ENCODE data around the gene TBX15.

Gene TBX15

GRCh38 chr1:118937413-118938072, 50.6 kb downstream of the TBX15 start:
- no peak overlapping the region for H3K4me3 ChIP-seq (ENCODE audit: low read depth, low read length)
- H3K9me3 ChIP-seq (ENCODE audit: control insufficient read depth, insufficient read depth, low read length) = no peaks in the 10 kb centered on the region
- peaks cover 9% of the 10 kb centered on the region for H3K4me1 ChIP-seq (ENCODE audit: control insufficient read depth, insufficient read depth, low read length)
- no peak overlapping the region for H3K9ac ChIP-seq (ENCODE audit: low read depth, low read length)
- no peaks in the 10 kb centered on the region for H3K27me3 ChIP-seq (ENCODE audit: control insufficient read depth, insufficient read depth, low read length)
- H3K27ac ChIP-seq (ENCODE audit: low read depth, low read length) = no peak overlapping the region
- H3K36me3 ChIP-seq (ENCODE audit: control insufficient read depth, insufficient read depth, low read length) = no peaks in the 10 kb centered on the region

- H3K27ac ChIP-seq (ENCODE audit: low read depth, low read length) = no peak overlapping the region
- no peaks in the 10 kb centered on the region for H3K27me3 ChIP-seq (ENCODE audit: control insufficient read depth, insufficient read depth, low read length)
- H3K9ac ChIP-seq (ENCODE audit: low read depth, low read length) = no peak overlapping the region
- H3K36me3 ChIP-seq (ENCODE audit: control insufficient read depth, insufficient read depth, low read length) = no peaks in the 10 kb centered on the region
- H3K9me3 ChIP-seq (ENCODE audit: control insufficient read depth, insufficient read depth, low read length) = no peaks in the 10 kb centered on the region
- H3K4me1 ChIP-seq (ENCODE audit: control insufficient read depth, insufficient read depth, low read length) = peaks cover 9% of the 10 kb centered on the region
- no peak overlapping the region for H3K4me3 ChIP-seq (ENCODE audit: low read depth, low read length)
Observed at GRCh38 chr1:118934706-118935105, 53.4 kb downstream of the TBX15 start.

GRCh38 chr1:118933051-118933781, 54.9 kb downstream of the TBX15 start:
- Histone ChIP-seq H3K9me3 (ENCODE audit: control insufficient read depth, insufficient read depth, low read length) (no peaks in the 10 kb centered on the region), H3K36me3 (ENCODE audit: control insufficient read depth, insufficient read depth, low read length) (no peaks in the 10 kb centered on the region), H3K4me1 (ENCODE audit: control insufficient read depth, insufficient read depth, low read length) (peaks cover 2% of the 10 kb centered on the region), H3K4me3 (ENCODE audit: low read depth, low read length) (no peak overlapping the region), H3K27ac (ENCODE audit: low read depth, low read length) (no peak overlapping the region), H3K9ac (ENCODE audit: low read depth, low read length) (no peak overlapping the region), H3K27me3 (ENCODE audit: control insufficient read depth, insufficient read depth, low read length) (no peaks in the 10 kb centered on the region)

- H3K27me3 ChIP-seq (ENCODE audit: control insufficient read depth, insufficient read depth, low read length) = no peaks in the 10 kb centered on the region
- no peak overlapping the region for H3K9ac ChIP-seq (ENCODE audit: low read depth, low read length)
- no peaks in the 10 kb centered on the region for H3K4me1 ChIP-seq (ENCODE audit: control insufficient read depth, insufficient read depth, low read length)
- H3K9me3 ChIP-seq (ENCODE audit: control insufficient read depth, insufficient read depth, low read length) = no peaks in the 10 kb centered on the region
- no peaks in the 10 kb centered on the region for H3K36me3 ChIP-seq (ENCODE audit: control insufficient read depth, insufficient read depth, low read length)
- H3K4me3 ChIP-seq (ENCODE audit: low read depth, low read length) = no peak overlapping the region
- H3K27ac ChIP-seq (ENCODE audit: low read depth, low read length) = no peak overlapping the region
Observed at GRCh38 chr1:118931876-118932275, 56.3 kb downstream of the TBX15 start.

- no peaks in the 10 kb centered on the region for H3K36me3 ChIP-seq (ENCODE audit: control insufficient read depth, insufficient read depth, low read length)
- H3K9ac ChIP-seq (ENCODE audit: low read depth, low read length) = no peak overlapping the region
- no peaks in the 10 kb centered on the region for H3K4me1 ChIP-seq (ENCODE audit: control insufficient read depth, insufficient read depth, low read length)
- no peaks in the 10 kb centered on the region for H3K27me3 ChIP-seq (ENCODE audit: control insufficient read depth, insufficient read depth, low read length)
- no peak overlapping the region for H3K27ac ChIP-seq (ENCODE audit: low read depth, low read length)
- no peaks in the 10 kb centered on the region for H3K9me3 ChIP-seq (ENCODE audit: control insufficient read depth, insufficient read depth, low read length)
- H3K4me3 ChIP-seq (ENCODE audit: low read depth, low read length) = no peak overlapping the region
Observed at GRCh38 chr1:118928739-118929554, 59.2 kb downstream of the TBX15 start.

- no peaks in the 10 kb centered on the region for H3K36me3 ChIP-seq (ENCODE audit: control insufficient read depth, insufficient read depth, low read length)
- no peak overlapping the region for H3K4me3 ChIP-seq (ENCODE audit: low read depth, low read length)
- no peaks in the 10 kb centered on the region for H3K27me3 ChIP-seq (ENCODE audit: control insufficient read depth, insufficient read depth, low read length)
- no peaks in the 10 kb centered on the region for H3K4me1 ChIP-seq (ENCODE audit: control insufficient read depth, insufficient read depth, low read length)
- no peak overlapping the region for H3K9ac ChIP-seq (ENCODE audit: low read depth, low read length)
- no peaks in the 10 kb centered on the region for H3K9me3 ChIP-seq (ENCODE audit: control insufficient read depth, insufficient read depth, low read length)
- no peak overlapping the region for H3K27ac ChIP-seq (ENCODE audit: low read depth, low read length)
Observed at GRCh38 chr1:118927427-118928187, 60.5 kb downstream of the TBX15 start.

- peaks cover 8% of the 10 kb centered on the region; the same call in 1 of the 2 replicates for H3K4me1 ChIP-seq (ENCODE audit: control insufficient read depth, insufficient read depth, low read length)
- H3K9me3 ChIP-seq (ENCODE audit: control insufficient read depth, insufficient read depth, low read length) = no peaks in the 10 kb centered on the region
- no peaks in the 10 kb centered on the region for H3K36me3 ChIP-seq (ENCODE audit: control insufficient read depth, insufficient read depth, low read length)
- H3K4me3 ChIP-seq (ENCODE audit: low read depth, low read length) = no peak overlapping the region
- no peaks in the 10 kb centered on the region for H3K27me3 ChIP-seq (ENCODE audit: control insufficient read depth, insufficient read depth, low read length)
- no peak overlapping the region for H3K9ac ChIP-seq (ENCODE audit: low read depth, low read length)
- H3K27ac ChIP-seq (ENCODE audit: low read depth, low read length) = no peak overlapping the region
Observed at GRCh38 chr1:118926261-118926660, 61.9 kb downstream of the TBX15 start.

- Histone ChIP-seq H3K36me3 (ENCODE audit: control insufficient read depth, insufficient read depth, low read length) (no peaks in the 10 kb centered on the region), H3K4me3 (ENCODE audit: low read depth, low read length) (no peak overlapping the region), H3K27ac (ENCODE audit: low read depth, low read length) (no peak overlapping the region), H3K27me3 (ENCODE audit: control insufficient read depth, insufficient read depth, low read length) (no peaks in the 10 kb centered on the region), H3K9ac (ENCODE audit: low read depth, low read length) (no peak overlapping the region), H3K4me1 (ENCODE audit: control insufficient read depth, insufficient read depth, low read length) (peaks cover 11% of the 10 kb centered on the region; the same call in 1 of the 2 replicates), H3K9me3 (ENCODE audit: control insufficient read depth, insufficient read depth, low read length) (no peaks in the 10 kb centered on the region)
Observed at GRCh38 chr1:118925651-118926050, 62.5 kb downstream of the TBX15 start.

GRCh38 chr1:118923319-118923718, 64.8 kb downstream of the TBX15 start:
- Histone ChIP-seq H3K4me1 (ENCODE audit: control insufficient read depth, insufficient read depth, low read length) (peaks cover 30% of the 10 kb centered on the region), H3K4me3 (ENCODE audit: low read depth, low read length) (no peak overlapping the region), H3K9ac (ENCODE audit: low read depth, low read length) (no peak overlapping the region), H3K36me3 (ENCODE audit: control insufficient read depth, insufficient read depth, low read length) (no peaks in the 10 kb centered on the region), H3K9me3 (ENCODE audit: control insufficient read depth, insufficient read depth, low read length) (no peaks in the 10 kb centered on the region), H3K27me3 (ENCODE audit: control insufficient read depth, insufficient read depth, low read length) (no peaks in the 10 kb centered on the region), H3K27ac (ENCODE audit: low read depth, low read length) (no peak overlapping the region)

- Histone ChIP-seq H3K27ac (ENCODE audit: low read depth, low read length) (no peak overlapping the region), H3K4me3 (ENCODE audit: low read depth, low read length) (no peak overlapping the region), H3K27me3 (ENCODE audit: control insufficient read depth, insufficient read depth, low read length) (no peaks in the 10 kb centered on the region), H3K9ac (ENCODE audit: low read depth, low read length) (no peak overlapping the region), H3K36me3 (ENCODE audit: control insufficient read depth, insufficient read depth, low read length) (no peaks in the 10 kb centered on the region), H3K9me3 (ENCODE audit: control insufficient read depth, insufficient read depth, low read length) (no peaks in the 10 kb centered on the region), H3K4me1 (ENCODE audit: control insufficient read depth, insufficient read depth, low read length) (peaks cover 30% of the 10 kb centered on the region)
Observed at GRCh38 chr1:118921994-118922393, 66.1 kb downstream of the TBX15 start.

Measured in HUES48 (cell line).